NCI-H510A treated with DMSO at 0.1 percent for 48 hours (cell line): ENCODE measurements around the gene CRHR1.

Source experiments
- DNase-seq: peaks from one replicate; lab custom pipeline; 2025; lab: John Stamatoyannopoulos, UW

Gene CRHR1

GRCh38 chr17:45758544-45758943, 25.6 kb upstream of the CRHR1 start:
- no peak for DNase-seq

GRCh38 chr17:45759761-45760160, 24.4 kb upstream of the CRHR1 start:
- no peak for DNase-seq

GRCh38 chr17:45761957-45762565, 22.1 kb upstream of the CRHR1 start:
- DNase-seq: no peak

GRCh38 chr17:45763182-45763581, 20.9 kb upstream of the CRHR1 start:
- no peak for DNase-seq

- DNase-seq: no peak
These were observed 19.6 kb upstream of the CRHR1 start for GRCh38 chr17:45764479-45764878.

- no peak for DNase-seq
These were observed 16.1 kb upstream of the CRHR1 start for GRCh38 chr17:45768000-45768399.

GRCh38 chr17:45770632-45771270, 13.4 kb upstream of the CRHR1 start:
- DNase-seq: no peak

GRCh38 chr17:45771271-45771959, 12.7 kb upstream of the CRHR1 start:
- no peak for DNase-seq

- peak; percentile 85 for DNase-seq
These were observed 9.0 kb upstream of the CRHR1 start for GRCh38 chr17:45775148-45775547.

GRCh38 chr17:45775576-45776011, 8.5 kb upstream of the CRHR1 start:
- peak; percentile 51 for DNase-seq

GRCh38 chr17:45776896-45777295, 7.2 kb upstream of the CRHR1 start:
- DNase-seq: no peak

GRCh38 chr17:45777388-45777787, 6.7 kb upstream of the CRHR1 start:
- DNase-seq: no peak

- no peak for DNase-seq
These were observed 3.2 kb upstream of the CRHR1 start for GRCh38 chr17:45780921-45781320.

GRCh38 chr17:45782889-45783592, 1.1 kb upstream of the CRHR1 start:
- DNase-seq: peak; percentile 60

GRCh38 chr17:45783593-45784292, 377 bp upstream of the CRHR1 start:
- peak; percentile 75 for DNase-seq

- peak; percentile 30 for DNase-seq
These were observed 790 bp downstream of the CRHR1 start for GRCh38 chr17:45784741-45785479.

GRCh38 chr17:45785480-45786193, 1.5 kb downstream of the CRHR1 start:
- DNase-seq: no peak

- no peak for DNase-seq
These were observed 2.2 kb downstream of the CRHR1 start for GRCh38 chr17:45786349-45786748.

GRCh38 chr17:45787044-45787443, 2.9 kb downstream of the CRHR1 start:
- DNase-seq: no peak

GRCh38 chr17:45787656-45788055, 3.5 kb downstream of the CRHR1 start:
- DNase-seq: no peak

- no peak for DNase-seq
These were observed 3.9 kb downstream of the CRHR1 start for GRCh38 chr17:45788057-45788456.
